MCF 10A (cell line): ENCODE measurements around the gene GLT6D1. TPM values are rescaled to one million over a fixed set of nuclear protein-coding genes. Genes with fewer than 3 reads are reported as not detected.

Source experiments
- BruUV-seq: library from RNA; stranded (reverse); fragments of 400-500 nt; replicated peaks from 2 replicates; lab custom pipeline; 2021; lab: Mats Ljungman, UMichigan
- CTCF ChIA-PET: fragments of 300-600 bp; sonication (Branson Sonifier 250); formaldehyde crosslinking; extraction: SDS; loops from one replicate; lab custom pipeline; 2021; ENCODE audit warnings: antibody characterized with exemption, inconsistent platforms; lab: Yijun Ruan, JAX
- POLR2A ChIA-PET: fragments of 300-600, 350-650 bp; sonication (Branson Sonifier 250); formaldehyde crosslinking; extraction: SDS; loops from one replicate; lab custom pipeline; 2020; ENCODE audit warnings: antibody characterized with exemption, inconsistent platforms; lab: Yijun Ruan, JAX
- DNase-seq: peaks from one replicate; pipeline ENCODE4 v3.0.0-alpha.2; 2018; ENCODE audit not compliant: unreplicated experiment
- H3K27ac Mint-ChIP-seq: one replicate; pipeline ENCODE4 v1.8.0; 2022; ENCODE audit warnings: mild to moderate bottlenecking, low read depth, mixed read lengths; ENCODE audit not compliant: unreplicated experiment
- H3K27me3 Mint-ChIP-seq: one replicate; pipeline ENCODE4 v1.8.0; 2022; ENCODE audit warnings: mixed read lengths; ENCODE audit not compliant: insufficient read depth, unreplicated experiment
- H3K36me3 Mint-ChIP-seq: one replicate; pipeline ENCODE4 v1.8.0; 2022; ENCODE audit warnings: mild to moderate bottlenecking, moderate library complexity, mixed read lengths; ENCODE audit not compliant: insufficient read depth, unreplicated experiment
- H3K4me1 Mint-ChIP-seq: one replicate; pipeline ENCODE4 v1.8.0; 2022; ENCODE audit warnings: mixed read lengths; ENCODE audit not compliant: insufficient read depth, unreplicated experiment
- H3K4me3 Mint-ChIP-seq: one replicate; pipeline ENCODE4 v1.8.0; 2022; ENCODE audit warnings: mild to moderate bottlenecking, moderate library complexity, mixed read lengths; ENCODE audit not compliant: unreplicated experiment
- H3K9me3 Mint-ChIP-seq: one replicate; pipeline ENCODE4 v1.8.0; 2022; ENCODE audit warnings: mixed read lengths; ENCODE audit not compliant: unreplicated experiment
- intact Hi-C: fragments of 100-400 bp; cut with micrococcal nuclease; formaldehyde crosslinking; loops from 2 replicates; pipeline ENCODE4 v1.14.1; 2022
- total RNA-seq: library from RNA; stranded (reverse); gene quantifications from 2 replicates; pipeline ENCODE4 v1.2.3, GENCODE V29; 2022
- TF ChIP-seq, protein P1 (sequence below): fragments of 200-600 bp; IDR thresholded peaks from one replicate; pipeline ENCODE4 v1.8.0; 2022; ENCODE audit warnings: antibody characterized with exemption, mild to moderate bottlenecking; ENCODE audit not compliant: unreplicated experiment

Gene GLT6D1
- total RNA-seq, 1 experiment from 2014 or later: not detected

DNA sequence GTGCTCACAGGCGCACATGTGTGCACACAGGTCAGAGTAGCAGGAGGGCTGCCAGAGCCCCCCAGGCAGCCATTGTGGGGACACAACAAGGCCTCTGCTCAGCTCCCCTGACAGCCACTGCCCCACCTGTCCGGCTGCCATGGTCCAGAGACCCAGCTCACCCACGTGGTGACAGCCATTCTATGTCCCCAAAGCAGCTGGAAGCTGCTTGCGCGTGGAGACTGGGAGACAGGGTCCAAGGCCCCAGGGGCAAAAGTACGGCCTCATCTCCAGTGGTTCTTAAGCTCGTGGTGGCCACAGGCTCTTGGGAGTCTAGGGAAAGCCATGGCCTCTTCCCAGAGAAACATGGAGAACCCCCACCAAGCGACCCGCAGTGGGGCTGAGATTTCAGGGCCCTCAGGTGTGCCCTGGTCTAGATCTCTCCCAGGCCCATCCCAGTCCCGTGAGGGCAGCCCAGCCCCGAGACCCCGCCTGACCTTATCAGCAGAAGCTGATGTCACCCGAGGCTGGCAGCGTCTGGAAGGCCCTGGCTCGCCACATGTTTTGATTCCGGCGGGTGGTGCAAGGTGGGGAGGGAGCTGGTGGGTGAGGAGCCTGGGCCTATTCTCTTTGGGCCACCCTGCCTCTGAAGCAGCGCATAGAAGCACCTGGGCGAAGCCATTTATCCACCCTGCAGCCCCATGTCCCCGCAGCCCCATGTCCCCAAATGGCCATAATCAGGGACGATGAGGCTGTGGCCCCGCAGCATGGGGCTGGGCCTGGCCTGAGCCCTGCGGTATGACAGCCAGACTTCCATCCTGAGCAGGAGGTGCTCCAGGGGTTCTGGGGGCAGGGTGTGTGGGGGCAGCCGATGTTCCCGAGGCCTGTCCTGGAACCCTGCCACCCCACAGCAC lies 31.7 kb downstream of the GLT6D1 start:
- intact Hi-C loops: loop anchor here (10.0 kb wide), 1 partner anchor 97 kb away; the partner anchor contains the start of gene KCNT1
- Mint-ChIP-seq H3K27ac (no peak overlapping the region), H3K4me3 (no peak overlapping the region), H3K27me3 (peaks cover 32% of the 10 kb centered on the region), H3K9me3 (no peaks in the 10 kb centered on the region), H3K36me3 (no peaks in the 10 kb centered on the region), H3K4me1 (no peaks in the 10 kb centered on the region)
- TF ChIP-seq, protein P1, sequence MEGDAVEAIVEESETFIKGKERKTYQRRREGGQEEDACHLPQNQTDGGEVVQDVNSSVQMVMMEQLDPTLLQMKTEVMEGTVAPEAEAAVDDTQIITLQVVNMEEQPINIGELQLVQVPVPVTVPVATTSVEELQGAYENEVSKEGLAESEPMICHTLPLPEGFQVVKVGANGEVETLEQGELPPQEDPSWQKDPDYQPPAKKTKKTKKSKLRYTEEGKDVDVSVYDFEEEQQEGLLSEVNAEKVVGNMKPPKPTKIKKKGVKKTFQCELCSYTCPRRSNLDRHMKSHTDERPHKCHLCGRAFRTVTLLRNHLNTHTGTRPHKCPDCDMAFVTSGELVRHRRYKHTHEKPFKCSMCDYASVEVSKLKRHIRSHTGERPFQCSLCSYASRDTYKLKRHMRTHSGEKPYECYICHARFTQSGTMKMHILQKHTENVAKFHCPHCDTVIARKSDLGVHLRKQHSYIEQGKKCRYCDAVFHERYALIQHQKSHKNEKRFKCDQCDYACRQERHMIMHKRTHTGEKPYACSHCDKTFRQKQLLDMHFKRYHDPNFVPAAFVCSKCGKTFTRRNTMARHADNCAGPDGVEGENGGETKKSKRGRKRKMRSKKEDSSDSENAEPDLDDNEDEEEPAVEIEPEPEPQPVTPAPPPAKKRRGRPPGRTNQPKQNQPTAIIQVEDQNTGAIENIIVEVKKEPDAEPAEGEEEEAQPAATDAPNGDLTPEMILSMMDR: no peak
- no peak for DNase-seq
- ChIA-PET POLR2A (no interaction called here), CTCF (interaction anchor here (0.9 kb wide), 1 partner anchor 28 kb away, joined by 4 read pairs; no protein-coding TSS in a partner anchor)
- BruUV-seq: no TSS peak

DNA sequence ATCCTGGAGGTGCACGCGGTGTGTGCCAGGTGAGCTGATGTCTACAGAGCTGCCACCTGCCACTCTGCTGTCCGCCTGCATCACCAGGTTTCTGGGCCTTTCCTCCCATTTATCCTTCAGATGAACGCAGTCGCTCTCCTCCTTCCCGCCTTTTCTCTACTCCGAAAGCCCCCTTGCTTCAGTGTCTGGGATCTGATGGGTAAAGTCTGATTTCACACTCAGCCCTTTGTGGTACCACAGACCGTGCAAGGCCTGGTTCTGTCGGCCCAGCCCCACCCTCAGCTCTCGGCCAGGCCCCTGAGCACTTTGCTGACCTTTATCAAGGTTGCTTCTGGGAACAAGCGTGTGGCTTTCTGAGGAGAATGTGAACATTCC lies 32.5 kb downstream of the GLT6D1 start:
- H3K36me3 Mint-ChIP-seq: no peaks in the 10 kb centered on the region
- no peaks in the 10 kb centered on the region for H3K9me3 Mint-ChIP-seq
- peaks cover 27% of the 10 kb centered on the region for H3K27me3 Mint-ChIP-seq
- no peak overlapping the region for H3K4me3 Mint-ChIP-seq
- no peak overlapping the region for H3K27ac Mint-ChIP-seq
- DNase-seq: no peak
- no peaks in the 10 kb centered on the region for H3K4me1 Mint-ChIP-seq
- BruUV-seq: no TSS peak
- intact Hi-C loops: loop anchor here (10.0 kb wide), 1 partner anchor 98 kb away; the partner anchor contains the start of gene KCNT1
- POLR2A ChIA-PET: interaction anchor here (0.6 kb wide), 1 partner anchor 354 kb away, joined by 3 read pairs; no protein-coding TSS in a partner anchor
- CTCF ChIA-PET: interaction anchor here (0.6 to 0.9 kb wide), 3 partner anchors 44 to 516 kb away, joined by 3 to 5 read pairs (median 4); no protein-coding TSS in a partner anchor
- TF ChIP-seq, protein P1: no peak

DNA sequence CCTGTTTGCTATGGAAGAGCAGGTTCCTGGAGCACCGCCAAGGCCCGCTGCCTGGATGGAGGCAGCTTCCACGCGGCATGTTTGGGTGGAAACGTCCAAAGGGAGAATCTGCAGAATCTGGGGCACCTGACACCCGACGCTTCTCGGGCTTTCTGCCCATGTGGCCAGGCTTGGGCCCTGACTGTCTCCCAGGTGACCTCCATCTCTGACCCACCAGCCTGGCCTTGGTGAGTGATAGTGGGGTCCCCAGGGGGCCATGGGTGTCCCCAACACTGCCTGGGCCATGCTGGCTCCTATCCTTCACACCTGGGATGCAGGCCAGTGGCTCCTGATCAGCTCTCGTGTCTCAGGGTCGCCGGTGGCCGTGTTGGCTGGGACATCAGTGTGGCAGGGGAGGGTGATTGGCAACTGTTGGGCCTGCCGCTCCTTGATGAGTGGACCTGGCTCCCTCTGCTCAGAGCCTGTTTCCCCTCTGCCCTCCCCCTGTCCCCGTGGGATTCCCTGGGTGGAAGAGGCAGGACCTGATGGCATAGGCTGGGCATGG lies 34.0 kb downstream of the GLT6D1 start:
- H3K36me3 Mint-ChIP-seq: no peaks in the 10 kb centered on the region
- TF ChIP-seq, protein P1: no peak
- ChIA-PET POLR2A (no interaction called here), CTCF (interaction anchor here (0.7 to 0.9 kb wide), 2 partner anchors 19 to 825 kb away, joined by 3 to 4 read pairs; no protein-coding TSS in a partner anchor)
- no peak overlapping the region for H3K4me3 Mint-ChIP-seq
- peaks cover 31% of the 10 kb centered on the region for H3K27me3 Mint-ChIP-seq
- no TSS peak for BruUV-seq
- H3K9me3 Mint-ChIP-seq: no peaks in the 10 kb centered on the region
- intact Hi-C loops: loop anchor here (10.0 kb wide), 1 partner anchor 99 kb away; the partner anchor contains the start of gene KCNT1
- H3K27ac Mint-ChIP-seq: no peak overlapping the region
- no peaks in the 10 kb centered on the region for H3K4me1 Mint-ChIP-seq
- DNase-seq: no peak
